GM12878 (cell line): ENCODE measurements around the gene ARHGAP44. TPM values are rescaled to one million over a fixed set of nuclear protein-coding genes. Genes with fewer than 3 reads are reported as not detected.
A peak's percentile ranks its signal among the peaks of the same experiment; 100 is the strongest.

Experiments used
- ATAC-seq: fragments of 200-7000 bp; cut with Tn5 transposase; 3 replicates; pipeline ENCODE4 v1.9.1; 2020; ENCODE audit warnings: mild to moderate bottlenecking, moderate library complexity
- BruUV-seq: library from RNA; stranded (reverse); fragments of 400-500 nt; replicated peaks from 2 replicates; lab custom pipeline; 2021; lab: Mats Ljungman, UMichigan
- CTCF ChIA-PET: fragments of 300-600 bp; sonication (Branson Sonifier 250); formaldehyde crosslinking; extraction: SDS; loops from one replicate; lab custom pipeline; 2021; ENCODE audit warnings: inconsistent platforms; lab: Yijun Ruan, JAX
- POLR2A ChIA-PET: fragments of 350-600 bp; formaldehyde crosslinking; extraction: SDS; loops from one replicate; lab custom pipeline; 2021; ENCODE audit warnings: inconsistent platforms; lab: Charles Lee
- RAD21 ChIA-PET: fragments of 300-600 bp; sonication (Branson Sonifier 250); formaldehyde crosslinking; loops from one replicate; lab custom pipeline; 2023; ENCODE audit warnings: antibody characterized with exemption; ENCODE audit not compliant: unreplicated experiment; lab: Charles Lee
- SMC1A ChIA-PET: fragments of 300-600 bp; sonication (Branson Sonifier 250); formaldehyde crosslinking; loops from one replicate; lab custom pipeline; 2023; ENCODE audit not compliant: unreplicated experiment, uncharacterized antibody; lab: Charles Lee
- DNase-seq: peaks from one replicate; pipeline ENCODE4 v3.0.0-alpha.2; 2011; ENCODE audit warnings: low read depth, low spot score
- FAIRE-seq: peaks from 3 replicates; lab custom pipeline; 2011; peaks lifted over from hg19 to GRCh38; lab: Jason Lieb, UNC
- H2AFZ ChIP-seq: 2 replicates; pipeline ENCODE4 v1.6.0; 2011; ENCODE audit warnings: low read depth, low read length, control low read depth; ENCODE audit not compliant: control insufficient read depth
- H3K27ac ChIP-seq: 2 replicates; pipeline ENCODE4 v1.5.1; 2011; ENCODE audit warnings: control low read depth; ENCODE audit not compliant: control insufficient read depth, insufficient read depth
- H3K27me3 ChIP-seq, 2 experiments: replicated peaks in 1 of 2; 2 replicates each; pipeline versions ENCODE4 v1.6.0 to v1.6.1; 2011; ENCODE audit warnings: low read length in 1 of 2; ENCODE audit not compliant: control insufficient read depth in 2 of 2, insufficient read depth in 2 of 2
- H3K36me3 ChIP-seq, 2 experiments: 2 replicates each; pipeline ENCODE4 v1.5.1; 2011; ENCODE audit warnings: low read length in 1 of 2; ENCODE audit not compliant: control insufficient read depth in 2 of 2, insufficient read depth in 2 of 2
- H3K4me1 ChIP-seq: 2 replicates; pipeline ENCODE4 v1.6.1; 2011; ENCODE audit warnings: mild to moderate bottlenecking, low read length, moderate library complexity, mixed read lengths; ENCODE audit not compliant: control insufficient read depth, insufficient read depth
- H3K4me2 ChIP-seq: 2 replicates; pipeline ENCODE4 v1.6.0; 2011; ENCODE audit warnings: control low read depth; ENCODE audit not compliant: control insufficient read depth, insufficient read depth
- H3K4me3 ChIP-seq: fragments of 200-600 bp; sonication (generic); 2 replicates; pipeline ENCODE4 v1.5.1; 2016
- H3K79me2 ChIP-seq: 2 replicates; pipeline ENCODE4 v1.6.0; 2011; ENCODE audit warnings: low read length; ENCODE audit not compliant: control insufficient read depth, insufficient read depth
- H3K9ac ChIP-seq: 2 replicates; pipeline ENCODE4 v1.8.0; 2011; ENCODE audit warnings: low read length, control low read depth, mixed read lengths; ENCODE audit not compliant: control insufficient read depth, insufficient read depth
- H3K9me3 ChIP-seq: replicated peaks from 3 replicates; pipeline ENCODE4 v1.5.1; 2011; ENCODE audit warnings: mild to moderate bottlenecking, low read length; ENCODE audit not compliant: control insufficient read depth, insufficient read depth
- H4K20me1 ChIP-seq: 2 replicates; pipeline ENCODE4 v1.6.0; 2011; ENCODE audit not compliant: control insufficient read depth, insufficient read depth
- BCL3 ChIP-seq: IDR thresholded peaks from 2 replicates; pipeline ENCODE4 v1.6.1; 2011; ENCODE audit warnings: borderline replicate concordance, low read depth, mild to moderate bottlenecking, moderate library complexity, low read length; ENCODE audit not compliant: insufficient read depth, poor library complexity, severe bottlenecking
- CBX5 ChIP-seq: sonication (generic); IDR thresholded peaks from 2 replicates; pipeline ENCODE4 v1.6.1; 2016; ENCODE audit warnings: low read depth, moderate library complexity, mild to moderate bottlenecking, inconsistent platforms
- CUX1 ChIP-seq: IDR thresholded peaks from 2 replicates; pipeline ENCODE4 v1.6.1; 2012; ENCODE audit warnings: improper control_type of control experiment, low read depth, low read length; ENCODE audit not compliant: insufficient replicate concordance
- E4F1 ChIP-seq: fragments of 450-650 bp; IDR thresholded peaks from 2 replicates; pipeline ENCODE4 v1.6.1; 2018; ENCODE audit warnings: borderline replicate concordance, mild to moderate bottlenecking; ENCODE audit not compliant: partially characterized antibody
- HDAC2 ChIP-seq: fragments of 200-600 bp; sonication (generic); IDR thresholded peaks from 2 replicates; pipeline ENCODE4 v1.6.1; 2017
- HDAC6 ChIP-seq: fragments of 200-600 bp; sonication (generic); IDR thresholded peaks from one replicate; pipeline ENCODE4 v1.8.0; 2017; ENCODE audit warnings: antibody characterized with exemption; ENCODE audit not compliant: unreplicated experiment
- KAT2A ChIP-seq: conservative IDR thresholded peaks from 2 replicates; pipeline ENCODE4 v1.6.1; 2011; ENCODE audit warnings: low read depth, low read length; ENCODE audit not compliant: control insufficient read depth
- NR2C2 ChIP-seq: IDR thresholded peaks from 2 replicates; pipeline ENCODE4 v1.6.1; 2011; ENCODE audit warnings: borderline replicate concordance, low read depth; ENCODE audit not compliant: control insufficient read depth, insufficient read length
- SIN3A ChIP-seq: IDR thresholded peaks from 2 replicates; pipeline ENCODE4 v1.6.1; 2012; ENCODE audit warnings: low read depth, low read length, improper control_type of control experiment
- ZNF687 ChIP-seq: fragments of 450-650 bp; IDR thresholded peaks from 2 replicates; pipeline ENCODE4 v1.6.1; 2017; ENCODE audit warnings: mild to moderate bottlenecking, moderate library complexity
- WGBS: methylation state at CpG from one replicate; pipeline ENCODE4 v1.1.6; 2016; ENCODE audit warnings: low lambda C conversion rate; ENCODE audit not compliant: insufficient replicate concordance, insufficient coverage; ENCODE audit errors: missing lambda C conversion rate; 5-methylcytosine and 5-hydroxymethylcytosine counted together
- in situ Hi-C: fragments of 300-500 bp; cut with MboI; formaldehyde crosslinking; loops from 9 replicates; pipeline ENCODE4 v1.14.3; 2018; ENCODE audit warnings: mixed read lengths
- intact Hi-C: fragments of 100-400 bp; cut with micrococcal nuclease; formaldehyde crosslinking; loops from one replicate; pipeline ENCODE4 v1.14.2; 2022; ENCODE audit not compliant: unreplicated experiment
- polyA plus RNA-seq, 11 experiments: library from polyadenylated mRNA; depleted of rRNA in 4 of 11; unstranded in 6 of 11; stranded (reverse) in 5 of 11; fragments of >200 nt; fragmentation: Nextera tagmentation in 4 of 11; fragmentation: Illumina TruSeq in 1 of 11; extraction: Ambion mirVana in 4 of 11; extraction: Trizol in 1 of 11; gene quantifications; 1 replicate in 1 of 11; 2 replicates in 10 of 11; pipeline versions ENCODE4 v1.2.1 to v1.2.3, GENCODE V29; 2011 to 2016; ENCODE audit warnings: inconsistent platforms in 2 of 11, missing spikeins in 2 of 11, low read depth in 1 of 11
- total RNA-seq, 4 experiments: library from RNA; depleted of rRNA in 3 of 4; stranded (reverse); fragments of >200 nt in 3 of 4; fragmentation: Illumina TruSeq in 1 of 4; extraction: Trizol in 1 of 4; gene quantifications; 2 replicates each; pipeline versions ENCODE4 v1.2.1 to v1.2.3, GENCODE V29; 2013 to 2021

The ARHGAP44 gene
- total and polyA plus RNA-seq, 10 of the 15 experiments (the other 5 are each of a cell fraction or from before 2014, with no cell fraction given), result 0.11 to 1.2 (median 0.48) TPM

GRCh38 chr17:12831839-12832238, 42.5 kb downstream of the ARHGAP44 start:
- in situ Hi-C loops, result no loop called here
- 27% methylated on average over 1 of the region's 1 CpG for WGBS
- Histone ChIP-seq H3K9me3 (peaks cover 5% of the 10 kb centered on the region), H3K4me3 (no peak overlapping the region), H3K9ac (no peak overlapping the region), H3K79me2 (no peaks in the 10 kb centered on the region), H3K36me3 (no peaks in the 10 kb centered on the region), H2AFZ (no peak overlapping the region), H3K4me2 (no peak overlapping the region), H3K4me1 (no peaks in the 10 kb centered on the region), H3K27ac (no peak overlapping the region), H4K20me1 (no peaks in the 10 kb centered on the region), H3K27me3 (no peaks in the 10 kb centered on the region)
- BruUV-seq, result no TSS peak
- ChIA-PET POLR2A (no interaction called here), RAD21 (no interaction called here), CTCF (no interaction called here), SMC1A (no interaction called here)
- intact Hi-C loops, result no loop called here
- FAIRE-seq (no peak), DNase-seq (no peak), ATAC-seq (no peak)
- TF ChIP-seq HDAC6, result no peak
- no peak for TF ChIP-seq KAT2A
- no peak for TF ChIP-seq E4F1
- TF ChIP-seq CBX5, result peak; percentile 90
- no peak for TF ChIP-seq CUX1
- no peak for TF ChIP-seq HDAC2
- TF ChIP-seq SIN3A, result no peak
- no peak for TF ChIP-seq ZNF687
- no peak for TF ChIP-seq NR2C2
- TF ChIP-seq BCL3, result no peak
